NCI-H510A treated with DMSO at 0.1 percent for 48 hours (cell line): ENCODE results near the gene GABBR2.

Experiments
- DNase-seq: peaks from one replicate; lab custom pipeline; 2025; lab: John Stamatoyannopoulos, UW

GABBR2 gene

DNA sequence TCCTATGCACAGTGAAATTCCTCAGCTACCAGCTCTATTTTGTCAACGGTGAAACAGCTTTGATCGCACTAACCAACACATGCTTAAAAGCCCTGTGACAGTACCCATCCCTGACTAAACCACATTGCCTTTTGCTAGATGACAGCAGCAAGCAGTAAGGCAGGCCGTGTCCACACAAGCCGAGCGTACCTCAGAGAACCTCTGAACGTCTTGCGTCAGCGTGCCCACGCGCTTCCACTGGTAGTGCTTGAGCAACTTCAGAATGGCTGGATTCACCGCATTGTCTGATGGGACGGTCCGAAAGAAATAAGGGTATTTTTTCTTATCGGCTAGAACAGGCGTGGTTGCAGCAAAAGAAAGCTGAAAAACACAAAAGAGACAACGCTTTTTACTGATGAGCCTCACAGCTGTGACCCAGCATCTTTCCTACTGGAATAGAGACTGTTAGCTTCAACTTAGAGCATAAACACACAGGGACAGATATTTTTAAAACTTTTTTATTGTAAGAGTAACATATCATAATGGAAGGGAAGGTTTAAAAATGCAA lies 167.0 kb downstream of the GABBR2 start:
- DNase-seq = no peak

DNA sequence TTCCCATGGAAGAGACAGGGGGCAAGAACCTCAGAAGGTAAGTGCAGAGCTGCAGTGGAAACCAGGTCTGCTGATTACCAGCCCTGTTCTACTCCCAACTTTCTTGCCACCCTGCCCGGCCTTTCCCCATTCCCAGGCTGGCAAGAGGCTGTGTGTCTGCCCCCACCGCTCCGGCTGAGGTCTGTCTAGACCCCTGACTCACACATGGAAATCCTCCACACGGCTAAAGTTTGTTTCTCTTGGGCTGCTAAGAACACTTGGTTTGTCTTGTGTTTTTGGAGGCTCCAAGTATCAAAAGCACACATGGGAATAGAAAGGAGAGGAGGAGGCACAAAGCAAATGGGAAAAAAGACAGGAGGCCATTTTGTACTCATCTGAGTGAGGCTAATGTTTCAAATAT lies 168.3 kb downstream of the GABBR2 start:
- no peak for DNase-seq

DNA sequence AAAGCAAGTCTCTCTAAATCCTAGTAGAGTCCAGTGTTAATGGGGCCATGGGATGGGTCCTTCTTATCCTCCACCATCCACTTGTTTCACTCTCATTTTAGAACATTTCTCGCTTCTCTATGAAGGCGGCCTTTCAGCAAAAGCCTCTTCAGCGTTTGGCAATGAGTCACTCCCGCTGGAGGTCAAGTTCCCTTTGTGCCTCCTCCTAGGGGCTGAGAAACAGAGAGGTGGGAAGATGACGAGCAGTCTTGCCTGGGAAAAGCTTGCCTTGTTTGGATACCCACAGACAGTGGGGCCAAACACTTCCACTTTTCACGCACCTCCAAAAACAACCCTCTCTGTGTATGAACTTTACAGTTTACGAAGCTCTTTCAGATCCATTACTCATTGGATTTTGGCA lies 168.8 kb downstream of the GABBR2 start:
- DNase-seq = no peak

DNA sequence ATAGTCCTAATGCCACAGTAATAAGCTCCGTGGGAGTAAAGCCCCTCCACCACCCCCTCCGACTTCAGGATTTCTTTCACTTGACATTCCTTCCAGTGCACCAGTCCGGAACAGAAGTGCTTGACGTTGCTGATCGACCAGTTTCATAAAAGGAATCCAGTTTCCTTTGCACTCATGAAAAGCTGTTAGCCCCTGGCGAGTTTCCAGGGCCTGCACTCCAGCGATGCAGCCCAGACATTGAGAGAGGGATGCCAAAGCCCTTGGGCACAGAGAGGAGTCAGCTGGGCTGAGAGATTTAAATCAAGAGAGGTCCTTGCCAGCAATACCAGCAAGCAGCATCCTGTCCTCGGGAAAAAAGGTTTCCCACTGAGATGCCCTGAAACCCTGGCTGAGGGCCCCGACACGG lies 170.1 kb downstream of the GABBR2 start:
- peak; percentile 36 for DNase-seq

DNA sequence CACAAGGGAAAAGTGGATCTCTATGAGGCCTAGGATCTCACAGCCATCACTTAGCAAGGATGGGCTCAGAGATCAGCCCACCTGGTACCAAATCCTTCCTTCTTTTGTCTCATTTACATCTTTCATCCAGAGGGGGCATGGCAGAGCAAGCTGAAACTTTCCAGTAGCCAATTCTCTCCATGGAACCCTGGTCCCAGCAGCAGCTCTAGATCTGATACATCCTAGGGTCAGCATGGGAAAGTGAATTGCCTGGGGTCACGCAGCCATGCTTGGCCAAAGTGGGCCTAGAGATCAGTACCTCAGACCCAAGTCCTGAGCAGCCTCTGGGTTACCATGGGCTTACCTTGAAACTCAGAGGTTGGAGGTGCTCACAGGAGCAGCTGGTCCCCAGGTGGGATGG lies 170.5 kb downstream of the GABBR2 start:
- DNase-seq = no peak

DNA sequence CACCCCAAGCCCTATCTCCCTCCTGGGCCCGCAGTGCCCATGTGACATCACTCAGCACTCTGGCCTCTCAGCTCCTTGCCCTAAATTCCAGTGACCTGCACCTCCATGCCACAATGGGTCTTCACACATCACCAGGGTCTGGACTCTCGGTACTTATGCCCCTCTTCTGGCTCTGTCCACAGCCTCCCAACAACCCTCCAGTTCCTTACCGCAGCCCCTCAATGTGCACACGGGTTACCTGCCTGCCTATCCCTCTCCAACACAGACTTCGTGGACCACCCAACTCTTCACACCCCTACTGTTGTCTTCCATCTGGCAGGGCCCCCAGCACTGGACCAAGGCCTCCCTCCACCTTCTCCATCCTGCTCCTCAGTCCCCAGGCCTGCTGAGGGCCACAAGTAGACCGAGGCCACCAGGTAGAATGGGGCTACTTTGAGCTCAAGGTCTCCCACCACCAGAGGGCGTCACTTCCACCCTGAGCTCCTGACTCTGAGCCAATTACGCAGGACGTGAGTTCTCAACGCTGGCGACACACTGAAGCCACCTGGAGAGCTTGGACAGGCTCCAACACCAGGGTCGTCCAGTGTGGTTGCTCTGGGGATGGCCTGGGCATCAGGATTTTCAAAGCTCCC lies 172.1 kb downstream of the GABBR2 start:
- DNase-seq = no peak

DNA sequence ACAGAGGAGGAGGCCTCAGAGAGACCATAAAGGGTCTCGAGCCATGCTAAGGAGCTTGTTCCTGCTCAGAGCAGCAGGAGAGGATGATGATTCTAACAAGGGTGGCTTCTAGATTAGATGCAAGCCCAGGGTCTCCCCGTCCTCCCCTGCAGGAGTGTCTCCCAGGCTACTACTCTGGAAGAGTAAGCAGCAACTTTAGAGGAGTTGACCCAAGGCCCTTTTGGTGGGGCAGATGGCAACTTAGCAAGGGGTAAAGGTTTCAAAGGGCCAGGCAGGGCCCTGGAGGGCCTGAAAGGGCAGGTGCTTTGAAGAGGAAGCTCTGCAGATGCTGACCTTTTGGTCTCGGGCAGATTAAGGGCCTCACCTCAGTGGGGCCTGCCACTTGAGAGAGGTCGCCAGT lies 174.9 kb downstream of the GABBR2 start:
- no peak for DNase-seq

DNA sequence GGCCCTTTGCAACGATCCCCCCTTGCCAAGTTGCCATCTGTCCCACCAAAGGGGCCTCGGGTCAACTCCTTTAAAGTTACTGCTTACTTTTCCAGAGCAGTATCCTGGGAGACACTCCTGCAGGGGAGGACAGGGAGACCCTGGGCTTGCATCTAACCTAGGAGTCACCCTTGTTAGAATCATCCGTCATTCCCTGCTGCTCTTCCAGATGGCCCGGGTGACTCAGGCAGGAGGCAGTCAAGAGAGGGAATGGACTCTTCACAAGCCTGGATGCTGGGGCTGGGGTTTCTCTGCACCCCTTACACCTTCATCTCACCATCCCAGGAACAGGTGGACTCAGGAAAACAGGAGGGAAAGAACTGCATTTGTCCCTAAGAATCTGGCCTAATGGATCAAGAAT lies 175.6 kb downstream of the GABBR2 start:
- no peak for DNase-seq

DNA sequence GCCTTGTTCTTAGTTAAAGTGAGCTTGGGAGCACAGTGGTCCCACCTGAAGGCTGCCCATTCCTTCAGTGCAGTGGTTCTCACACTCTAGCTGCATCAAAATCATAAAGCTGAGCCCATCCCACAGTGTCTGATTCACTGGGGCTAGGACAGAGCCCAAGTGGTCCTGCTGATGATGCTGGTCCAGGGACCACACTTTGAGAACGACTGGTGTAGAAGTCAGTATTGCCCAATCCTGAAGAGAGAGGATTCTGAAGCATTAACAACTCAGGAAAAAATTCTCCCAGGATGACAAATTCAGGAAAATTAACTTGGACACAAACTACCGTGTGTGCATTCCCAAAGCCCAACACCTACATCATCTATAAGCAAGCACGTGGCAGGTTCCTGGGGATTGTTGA lies 176.2 kb downstream of the GABBR2 start:
- no peak for DNase-seq

DNA sequence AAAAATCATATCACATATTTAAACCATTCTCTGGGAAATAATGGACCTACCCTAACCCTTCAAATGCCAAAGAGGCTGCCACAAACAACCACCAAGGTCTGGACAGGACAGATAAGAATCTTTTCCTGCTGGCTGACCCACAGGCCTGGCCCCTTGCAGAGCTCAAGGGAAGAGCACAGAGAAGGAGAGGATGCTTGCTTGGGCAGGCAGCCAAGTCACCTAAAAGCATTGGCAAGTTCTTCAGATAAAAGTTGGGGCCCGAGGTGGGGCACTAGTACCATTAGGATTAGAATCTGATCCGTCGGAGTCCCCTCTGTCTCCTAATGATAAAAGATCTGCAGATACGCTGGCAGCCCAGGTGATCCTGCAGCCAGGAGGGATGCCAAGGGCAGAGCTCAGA lies 176.6 kb downstream of the GABBR2 start:
- DNase-seq = no peak

DNA sequence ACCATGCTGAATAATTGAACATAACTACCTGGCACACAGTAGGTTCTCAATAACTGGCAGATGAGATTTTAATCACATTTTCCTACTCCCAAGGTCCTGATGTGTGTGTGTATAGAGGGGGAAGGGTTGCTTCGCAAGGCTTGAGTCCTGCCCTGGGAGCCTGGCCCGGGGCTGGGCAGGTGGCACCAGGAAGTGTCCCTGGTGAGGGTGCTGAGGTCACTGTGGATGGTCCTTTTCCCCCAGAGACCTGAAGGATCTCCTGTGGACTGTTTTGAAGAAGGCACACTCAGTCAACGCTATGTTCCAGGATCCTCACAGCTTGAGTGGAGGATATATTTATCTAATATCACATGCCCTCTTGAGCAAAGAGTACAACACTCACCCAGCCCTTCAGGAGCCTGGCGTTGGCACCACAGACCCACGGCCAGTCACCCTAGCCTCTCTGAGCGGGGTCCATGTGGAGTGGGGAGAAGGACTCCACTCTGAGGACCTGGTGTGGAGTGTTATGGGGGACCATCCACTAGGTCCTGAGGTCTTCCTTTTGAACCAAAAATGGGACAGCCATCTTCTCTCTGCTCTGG lies 177.8 kb downstream of the GABBR2 start:
- DNase-seq = no peak

DNA sequence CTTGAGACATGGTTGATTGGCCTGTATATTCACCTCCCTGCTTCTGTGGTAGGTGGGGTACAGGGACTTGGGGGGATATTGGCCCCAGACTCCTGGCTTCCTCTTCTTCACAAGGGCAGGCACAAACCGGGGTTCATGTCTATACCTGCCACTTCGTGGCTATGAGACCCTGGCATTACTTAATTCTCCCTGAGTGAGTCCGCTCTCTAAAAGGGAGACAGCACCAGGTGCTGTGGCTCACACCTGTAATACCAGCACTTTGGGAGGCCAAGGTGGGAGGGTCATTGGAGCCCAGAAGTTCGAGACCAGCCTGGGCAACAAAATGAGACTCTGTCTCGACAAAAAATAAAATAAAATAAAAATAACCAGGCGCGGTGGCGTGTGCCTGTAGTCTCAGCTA lies 178.5 kb downstream of the GABBR2 start:
- DNase-seq = no peak

DNA sequence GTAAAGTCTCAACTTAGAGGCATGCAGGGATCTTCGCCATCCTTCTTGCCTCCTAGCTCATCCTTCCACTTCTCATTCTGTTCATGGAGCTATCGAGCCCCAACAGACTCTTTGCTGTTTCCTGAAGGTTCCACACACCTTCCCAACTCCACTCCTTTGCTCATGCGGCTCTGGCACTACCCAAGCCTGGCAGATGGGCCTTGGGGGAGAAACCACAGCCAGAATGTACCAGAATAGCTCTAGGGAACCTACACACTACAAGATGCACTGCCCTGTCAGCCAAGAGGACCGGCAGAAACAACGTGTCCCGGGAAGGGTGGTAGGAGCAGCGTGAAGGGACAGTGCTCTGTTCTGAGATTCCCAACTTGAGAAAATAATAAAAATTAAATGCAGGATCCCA lies 178.9 kb downstream of the GABBR2 start:
- no peak for DNase-seq

DNA sequence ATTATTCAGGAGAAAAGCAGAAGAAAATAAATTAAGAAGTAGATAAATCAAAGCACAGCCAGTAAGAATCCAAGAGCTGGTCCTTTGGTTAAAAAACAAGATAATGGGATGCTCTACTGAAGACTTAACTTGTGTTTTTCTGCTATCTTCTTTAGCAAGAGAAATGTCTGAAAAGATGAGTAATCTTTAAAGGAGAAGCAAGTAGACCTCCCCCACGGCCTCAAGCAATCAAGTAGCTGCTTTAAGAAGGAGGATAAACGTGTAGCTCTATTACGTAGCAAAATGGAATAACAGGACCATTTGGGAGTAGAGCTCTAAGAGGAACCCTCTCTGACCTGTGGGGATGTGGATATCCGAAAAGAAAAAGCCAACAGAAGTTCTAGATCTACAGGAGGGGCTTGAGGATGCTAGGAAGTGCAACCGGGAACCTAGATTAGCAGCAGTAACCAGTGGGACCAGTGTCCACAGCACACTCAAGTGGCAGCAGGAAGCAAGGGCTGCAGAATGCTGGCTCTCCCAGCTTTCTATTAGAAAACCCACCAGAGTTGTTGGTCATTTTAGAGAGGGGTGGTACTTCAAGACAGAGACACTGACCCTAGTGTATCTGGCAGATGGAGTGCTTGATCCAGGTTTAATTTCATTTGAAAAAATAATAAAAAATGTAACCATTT lies 185.4 kb downstream of the GABBR2 start:
- DNase-seq = no peak

DNA sequence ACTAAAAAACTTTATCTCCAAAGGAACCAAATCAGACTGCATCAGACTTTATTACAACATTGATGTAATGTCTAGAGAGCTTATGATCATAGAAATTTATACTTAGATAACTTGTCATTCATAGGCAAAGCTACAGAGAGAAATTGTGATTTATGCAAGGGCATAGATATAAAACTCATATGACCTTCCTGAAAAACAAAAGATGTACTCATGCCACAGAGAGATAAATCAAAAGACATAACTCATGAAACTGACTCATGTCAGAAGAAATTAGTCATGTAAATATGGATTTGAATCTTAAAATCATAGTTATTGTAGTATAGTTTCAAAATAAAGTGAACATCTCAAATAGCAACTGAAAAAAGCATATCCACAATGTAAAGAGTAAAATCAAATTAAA lies 186.2 kb downstream of the GABBR2 start:
- no peak for DNase-seq

DNA sequence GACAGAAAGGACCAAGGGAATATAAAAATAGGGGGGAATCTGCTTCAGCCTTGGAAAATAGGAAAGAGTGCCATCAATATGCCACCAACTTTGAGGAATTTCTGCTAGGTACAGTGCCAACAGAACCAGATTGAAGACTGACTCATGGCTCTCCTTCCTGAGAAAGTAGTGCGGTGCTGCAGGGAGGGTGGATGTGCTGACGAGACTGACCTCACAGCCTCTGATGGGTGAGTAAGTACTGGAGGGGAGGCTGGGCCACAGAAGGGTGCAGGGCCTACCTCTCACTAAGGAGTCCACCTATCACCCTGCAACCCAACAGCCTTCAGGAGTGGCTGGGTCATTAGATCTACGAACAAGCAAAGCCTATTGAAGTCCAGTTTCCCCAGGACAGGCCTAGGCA lies 187.6 kb downstream of the GABBR2 start:
- DNase-seq = no peak

DNA sequence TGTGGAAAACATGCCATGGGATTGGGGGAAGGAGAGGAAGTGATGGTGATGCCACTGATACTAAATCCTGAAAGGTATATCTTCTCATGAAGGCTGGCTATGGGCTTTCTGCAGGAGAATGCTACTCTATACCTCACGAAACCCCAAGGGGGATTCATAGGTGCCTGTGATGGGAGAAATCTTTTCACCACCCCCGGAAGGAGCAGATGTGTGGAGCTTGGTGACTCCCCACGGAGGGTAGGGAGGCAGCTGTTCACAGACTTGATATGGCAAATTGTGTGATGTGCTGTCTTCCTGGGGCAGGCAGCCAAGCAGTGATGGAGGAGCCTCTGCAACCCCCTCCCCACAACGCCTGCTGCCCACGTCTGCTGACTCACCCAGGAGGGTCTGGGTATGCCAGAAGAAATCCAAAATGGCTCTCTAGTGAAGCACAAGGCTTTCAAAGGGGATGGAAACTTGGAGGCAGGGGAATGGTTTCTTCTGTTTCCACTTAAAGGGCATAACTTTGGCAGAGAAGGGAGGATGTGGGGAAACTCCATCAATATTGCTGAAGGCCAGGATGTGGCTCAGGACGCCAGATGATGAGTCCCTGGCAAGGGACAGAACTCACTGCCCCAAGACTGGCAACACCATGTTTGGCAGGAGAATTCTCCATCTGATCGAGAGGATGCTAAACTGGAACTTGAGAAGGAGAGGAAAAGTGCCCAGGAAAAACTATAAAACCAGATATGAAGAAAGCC lies 188.3 kb downstream of the GABBR2 start:
- no peak for DNase-seq

DNA sequence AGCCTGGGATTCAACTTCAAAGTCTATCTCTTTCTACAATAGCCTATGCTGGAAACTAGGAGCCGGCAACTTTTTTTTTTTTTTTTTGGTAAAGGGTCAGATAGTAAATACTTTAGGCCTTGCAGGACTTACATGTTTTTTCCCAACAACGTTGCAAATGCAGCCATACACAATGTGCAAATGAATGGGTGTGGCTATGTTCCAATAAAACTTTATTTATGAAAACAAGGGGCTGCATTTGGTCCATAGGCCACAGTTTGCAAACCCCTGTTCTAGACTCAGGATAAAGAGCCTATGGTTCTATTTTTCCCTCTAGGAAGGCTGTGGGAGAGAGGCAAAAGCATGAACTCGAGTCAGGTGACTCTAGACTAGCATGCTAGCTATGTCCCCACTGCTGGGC lies 189.1 kb downstream of the GABBR2 start:
- DNase-seq = no peak

DNA sequence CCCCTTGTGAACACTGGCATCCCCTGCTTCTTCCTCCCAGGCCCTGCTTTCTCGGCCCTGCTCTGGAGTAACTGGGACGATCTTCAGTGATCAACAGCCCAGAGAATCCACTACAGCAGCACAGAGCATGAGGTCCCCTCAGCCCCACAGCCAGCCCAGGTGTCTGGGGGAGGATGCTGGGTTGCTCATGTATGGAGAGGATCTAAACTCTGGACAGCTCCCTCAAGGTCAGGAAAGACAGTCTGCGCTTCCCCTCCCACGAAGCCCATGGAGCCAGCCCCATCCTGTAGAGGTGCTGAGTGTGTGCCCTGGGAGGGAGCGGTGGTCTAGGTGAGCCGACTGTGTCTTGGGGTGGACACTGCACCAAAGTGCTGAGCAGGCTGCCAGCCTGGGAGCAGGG lies 190.2 kb downstream of the GABBR2 start:
- no peak for DNase-seq

DNA sequence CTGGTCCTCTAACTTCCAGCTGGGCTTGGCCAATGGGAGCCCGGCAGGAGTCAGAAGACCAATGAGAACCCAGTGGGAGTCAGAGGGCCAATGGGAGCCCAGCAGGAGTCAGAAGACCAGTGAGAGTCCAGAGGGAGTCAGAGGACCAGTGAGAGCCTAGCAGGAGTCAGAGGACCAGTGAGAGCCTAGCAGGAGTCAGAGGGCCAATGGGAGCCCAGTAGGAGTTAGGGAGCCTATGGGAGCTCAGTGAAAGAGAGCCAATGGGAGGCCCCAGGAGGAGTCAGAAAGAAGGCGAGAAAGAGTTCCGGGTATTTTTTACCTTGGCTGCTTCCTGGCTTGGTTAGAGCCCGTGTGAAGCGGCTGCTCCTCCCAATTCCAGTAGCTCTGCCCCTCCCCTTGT lies 191.0 kb downstream of the GABBR2 start:
- no peak for DNase-seq

DNA sequence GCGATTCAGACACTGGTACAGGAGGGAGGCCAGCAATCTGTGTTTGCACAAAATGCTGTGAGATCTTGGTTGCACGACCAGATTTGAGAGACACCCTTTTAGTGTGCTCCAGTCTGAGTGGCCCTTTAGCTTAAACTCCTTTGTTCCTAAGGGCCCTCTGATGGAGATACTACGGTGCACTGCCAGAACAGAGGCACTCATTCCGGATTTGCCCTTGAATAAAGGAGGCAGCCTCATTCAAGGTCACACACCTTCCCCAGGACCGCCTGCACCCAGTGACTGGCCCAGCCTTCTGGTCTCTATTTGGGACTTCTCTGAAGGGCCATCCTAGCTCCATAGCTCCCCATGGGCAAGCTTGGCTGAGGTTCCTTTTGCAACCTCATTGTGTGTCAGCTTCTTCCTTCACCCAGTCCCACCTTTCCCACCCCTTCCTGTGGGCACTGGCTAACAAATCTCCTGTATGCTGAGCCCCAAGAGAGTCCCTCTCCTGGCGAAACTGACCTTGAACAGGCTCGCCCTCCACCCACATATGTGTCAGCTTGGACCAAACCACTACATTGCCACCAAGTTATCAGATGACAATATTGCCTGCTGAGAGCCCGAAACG lies 191.7 kb downstream of the GABBR2 start:
- DNase-seq = no peak

DNA sequence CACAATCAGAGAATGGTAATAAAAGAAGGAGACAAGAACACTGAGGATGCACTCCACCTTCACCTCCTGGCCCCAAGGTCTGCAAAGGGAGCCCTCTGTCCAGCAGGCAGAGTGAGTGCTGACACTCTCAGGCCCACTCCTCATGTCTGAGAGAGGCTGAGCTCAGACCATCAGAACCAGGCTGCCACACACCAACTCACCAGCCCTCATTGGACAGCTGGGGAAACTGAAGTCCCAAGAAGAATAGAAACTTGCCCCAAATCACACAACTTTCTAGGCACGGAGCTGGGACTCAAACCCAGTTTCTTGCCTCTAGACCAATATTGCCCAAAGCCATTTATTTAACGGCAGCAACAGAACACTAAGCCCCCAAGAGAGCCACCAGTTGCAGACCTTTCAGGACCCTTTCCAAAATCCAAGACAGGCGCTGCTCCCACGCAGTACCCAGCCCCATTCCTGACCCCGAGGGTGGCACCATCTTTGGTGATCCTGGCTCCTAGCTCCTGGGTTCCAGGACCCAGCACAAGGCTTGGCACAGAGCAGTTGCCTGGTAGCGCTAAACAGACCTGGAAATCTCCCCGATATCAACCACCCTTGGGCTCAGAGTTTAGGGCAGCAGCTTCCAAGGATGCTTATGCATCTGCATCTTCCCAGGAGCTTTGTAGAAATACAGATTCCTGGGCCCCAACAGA lies 192.4 kb downstream of the GABBR2 start:
- DNase-seq = no peak
